ENCODE results near the gene ACOXL.

- TF ChIP-seq CTCF (IDR thresholded peaks at IDR 0.05) (no peak), POLR2AphosphoS5 (IDR thresholded peaks at IDR 0.05) (no peak), POLR2A (IDR thresholded peaks at IDR 0.05) (no peak), EP300 (IDR thresholded peaks at IDR 0.05) (no peak)
Observed at GRCh38 chr2:110791435-110791834, 59.1 kb downstream of the ACOXL start.
